OCI-LY7 (cell line): ENCODE measurements around the gene LHX8.

Source experiments
- EZH2phosphoT487 ChIP-seq: fragments of 200-600 bp; sonication (generic); IDR thresholded peaks from 2 replicates; pipeline ENCODE4 v1.6.1; 2018; ENCODE audit warnings: low read depth, borderline replicate concordance, mild to moderate bottlenecking, mixed run types, antibody characterized with exemption, low read length, moderate library complexity, mixed read lengths
- TF ChIP-seq, protein P1 (sequence below): fragments of 200-600 bp; sonication (generic); conservative IDR thresholded peaks from 2 replicates; pipeline ENCODE4 v1.5.1; 2014; ENCODE audit warnings: mild to moderate bottlenecking, antibody characterized with exemption, low read length, moderate library complexity, mixed read lengths

DNA sequence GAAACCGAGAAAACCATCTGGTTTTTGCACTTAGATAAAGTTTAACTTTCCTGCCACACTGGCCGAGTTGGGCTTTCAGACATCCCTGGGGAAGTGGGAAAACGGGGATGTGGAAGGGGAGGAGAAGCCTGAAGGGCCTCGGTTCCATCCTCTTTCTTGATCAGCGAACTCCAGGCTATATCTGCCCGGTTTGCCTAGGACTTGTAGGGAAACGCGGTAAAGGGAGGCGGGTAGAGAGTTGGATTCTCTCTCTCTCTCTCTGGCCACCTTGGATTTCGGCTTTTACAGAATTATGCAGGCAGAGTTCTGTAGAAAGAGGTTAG, 4.6 kb upstream of the LHX8 start:
- TF ChIP-seq, protein P1, sequence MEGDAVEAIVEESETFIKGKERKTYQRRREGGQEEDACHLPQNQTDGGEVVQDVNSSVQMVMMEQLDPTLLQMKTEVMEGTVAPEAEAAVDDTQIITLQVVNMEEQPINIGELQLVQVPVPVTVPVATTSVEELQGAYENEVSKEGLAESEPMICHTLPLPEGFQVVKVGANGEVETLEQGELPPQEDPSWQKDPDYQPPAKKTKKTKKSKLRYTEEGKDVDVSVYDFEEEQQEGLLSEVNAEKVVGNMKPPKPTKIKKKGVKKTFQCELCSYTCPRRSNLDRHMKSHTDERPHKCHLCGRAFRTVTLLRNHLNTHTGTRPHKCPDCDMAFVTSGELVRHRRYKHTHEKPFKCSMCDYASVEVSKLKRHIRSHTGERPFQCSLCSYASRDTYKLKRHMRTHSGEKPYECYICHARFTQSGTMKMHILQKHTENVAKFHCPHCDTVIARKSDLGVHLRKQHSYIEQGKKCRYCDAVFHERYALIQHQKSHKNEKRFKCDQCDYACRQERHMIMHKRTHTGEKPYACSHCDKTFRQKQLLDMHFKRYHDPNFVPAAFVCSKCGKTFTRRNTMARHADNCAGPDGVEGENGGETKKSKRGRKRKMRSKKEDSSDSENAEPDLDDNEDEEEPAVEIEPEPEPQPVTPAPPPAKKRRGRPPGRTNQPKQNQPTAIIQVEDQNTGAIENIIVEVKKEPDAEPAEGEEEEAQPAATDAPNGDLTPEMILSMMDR: no peak
- TF ChIP-seq EZH2phosphoT487: no peak
